PC-9 (cell line): ENCODE measurements around the gene SLC30A5.

Experiments
- CTCF ChIP-seq: fragments of 200-600 bp; sonication (generic); conservative IDR thresholded peaks from 2 replicates; pipeline ENCODE4 v1.6.1; 2017; ENCODE audit warnings: mixed run types, antibody characterized with exemption, mild to moderate bottlenecking, moderate library complexity
- EZH2 ChIP-seq: fragments of 200-600 bp; sonication (generic); IDR thresholded peaks from 2 replicates; pipeline ENCODE4 v1.8.0; 2017; ENCODE audit warnings: antibody characterized with exemption, low read depth

GRCh38 chr5:69113851-69114250, 20.0 kb downstream of the SLC30A5 start:
- TF ChIP-seq CTCF (no peak), EZH2 (no peak)
